NCI-H526 (cell line): ENCODE data around the gene PGM3.
"Not testable (repeated sequence)": the region's sequence is repeated elsewhere in the genome, so short reads cannot be mapped to it uniquely, and the experiment has no call there.

ENCODE experiments used
- DNase-seq, 2 experiments: peaks; one replicate each; lab custom pipeline; 2025; lab: John Stamatoyannopoulos, UW

The PGM3 gene

GRCh38 chr6:83192871-83193746 lies at the start of gene PGM3, which contains the start of gene RWDD2A:
Gene PGM3 (minus strand): TSS chr6:83193265. CDS start chr6:83191012, 2,253 bp downstream.
Gene RWDD2A (plus strand): TSS chr6:83193357. CDS start chr6:83194452, 1,095 bp downstream.
- DNase-seq = peak; percentile 73 to 94

- no peak for DNase-seq
Measured at GRCh38 chr6:83231146-83231545, 38.1 kb upstream of the PGM3 start.

GRCh38 chr6:83226517-83226916 lies 33.5 kb upstream of the PGM3 start:
- no peak for DNase-seq

- peak; percentile 21 to 51 for DNase-seq
Measured at GRCh38 chr6:83221889-83222479, 28.9 kb upstream of the PGM3 start.

- DNase-seq = no peak
Measured at GRCh38 chr6:83221276-83221675, 28.2 kb upstream of the PGM3 start.

- no peak for DNase-seq
Measured at GRCh38 chr6:83220121-83220520, 27.1 kb upstream of the PGM3 start.

GRCh38 chr6:83218646-83219045 lies 25.6 kb upstream of the PGM3 start:
- no peak for DNase-seq

GRCh38 chr6:83216806-83217205 lies 23.7 kb upstream of the PGM3 start:
- DNase-seq = no peak

- DNase-seq = peak; percentile 60 to 82
Measured at GRCh38 chr6:83215131-83216047, 22.3 kb upstream of the PGM3 start.

GRCh38 chr6:83202031-83202430 lies 9.0 kb upstream of the PGM3 start:
- DNase-seq = no peak

- no peak for DNase-seq
Measured at GRCh38 chr6:83199863-83200225, 6.8 kb upstream of the PGM3 start.

- DNase-seq = no peak
Measured at GRCh38 chr6:83199173-83199862, 6.3 kb upstream of the PGM3 start.

GRCh38 chr6:83198486-83199172 lies 5.6 kb upstream of the PGM3 start:
- no peak for DNase-seq

GRCh38 chr6:83193747-83194566 lies 892 bp upstream of the PGM3 start:
- DNase-seq = peak; percentile 49 to 81

GRCh38 chr6:83192456-83192855 lies 609 bp downstream of the PGM3 start:
- peak in 1 of 2 experiments; percentile 22 for DNase-seq

- not testable (repeated sequence) for DNase-seq
Measured at GRCh38 chr6:83191974-83192373, 1.1 kb downstream of the PGM3 start.

GRCh38 chr6:83190626-83191025 lies 2.4 kb downstream of the PGM3 start:
- DNase-seq = no peak

- DNase-seq = no peak
Measured at GRCh38 chr6:83188501-83188900, 4.6 kb downstream of the PGM3 start.

- no peak for DNase-seq
Measured at GRCh38 chr6:83185096-83185495, 8.0 kb downstream of the PGM3 start.
